Stimulated activated CD4-positive, alpha-beta T cell treated with anti-CD3 and anti-CD28 coated beads, TNF-alpha, amount 100 ng/mL, for 48 hours (primary cell): ENCODE results near the gene PRKD2.
"Not testable (repeated sequence)": the region's sequence is repeated elsewhere in the genome, so short reads cannot be mapped to it uniquely, and the experiment has no call there.

Experiments used
- DNase-seq, 3 donors: peaks; one replicate each; pipeline ENCODE4 v3.0.0-alpha.2; 2020; ENCODE audit warnings: low read depth in 3 of 3

The PRKD2 gene

GRCh38 chr19:46724468-46724867, 7.6 kb upstream of the PRKD2 start:
- DNase-seq, result no peak

DNA sequence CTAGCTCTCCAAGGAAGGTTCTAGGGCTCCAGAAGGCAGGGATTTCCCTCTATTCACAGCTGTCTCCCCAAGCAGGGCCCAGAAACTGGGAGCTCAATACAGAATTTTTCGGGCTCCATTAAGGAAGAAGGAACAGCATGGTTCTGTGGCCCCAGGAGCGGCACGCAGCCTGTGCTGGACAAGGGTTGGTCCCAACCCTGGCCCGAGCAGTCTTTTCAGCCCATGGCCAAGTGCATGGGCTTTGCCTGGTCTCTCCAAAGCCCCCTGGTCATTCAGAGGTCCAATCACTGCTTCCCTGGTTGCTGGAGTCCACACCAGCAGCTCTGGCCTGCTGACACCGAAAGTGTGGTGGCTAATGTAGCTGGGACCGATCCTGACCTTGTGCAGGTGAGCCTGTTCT, 6.6 kb upstream of the PRKD2 start:
- no peak for DNase-seq

- DNase-seq, result no peak
Observed at GRCh38 chr19:46723023-46723461, 6.1 kb upstream of the PRKD2 start.

GRCh38 chr19:46722421-46723022, 5.6 kb upstream of the PRKD2 start:
- DNase-seq, result no peak

DNA sequence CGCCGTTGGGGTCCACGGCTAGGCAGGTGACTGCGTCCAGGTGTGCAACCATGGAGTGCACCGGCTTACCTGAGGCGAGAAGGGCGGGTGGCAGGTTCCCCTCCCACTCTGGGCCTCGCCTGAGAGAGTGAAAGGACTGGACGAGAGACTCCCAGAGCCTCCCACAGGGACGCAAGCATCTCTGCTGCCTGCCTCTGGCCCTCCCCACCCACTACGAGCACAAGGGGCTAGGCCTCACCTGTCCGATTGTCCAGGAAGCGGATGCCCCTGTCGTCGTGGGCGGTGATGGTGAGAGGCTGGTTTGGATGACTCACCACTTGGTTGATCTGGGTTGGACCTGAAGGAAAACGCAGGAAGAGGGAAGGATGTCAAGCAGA, 5.1 kb upstream of the PRKD2 start:
- no peak for DNase-seq

DNA sequence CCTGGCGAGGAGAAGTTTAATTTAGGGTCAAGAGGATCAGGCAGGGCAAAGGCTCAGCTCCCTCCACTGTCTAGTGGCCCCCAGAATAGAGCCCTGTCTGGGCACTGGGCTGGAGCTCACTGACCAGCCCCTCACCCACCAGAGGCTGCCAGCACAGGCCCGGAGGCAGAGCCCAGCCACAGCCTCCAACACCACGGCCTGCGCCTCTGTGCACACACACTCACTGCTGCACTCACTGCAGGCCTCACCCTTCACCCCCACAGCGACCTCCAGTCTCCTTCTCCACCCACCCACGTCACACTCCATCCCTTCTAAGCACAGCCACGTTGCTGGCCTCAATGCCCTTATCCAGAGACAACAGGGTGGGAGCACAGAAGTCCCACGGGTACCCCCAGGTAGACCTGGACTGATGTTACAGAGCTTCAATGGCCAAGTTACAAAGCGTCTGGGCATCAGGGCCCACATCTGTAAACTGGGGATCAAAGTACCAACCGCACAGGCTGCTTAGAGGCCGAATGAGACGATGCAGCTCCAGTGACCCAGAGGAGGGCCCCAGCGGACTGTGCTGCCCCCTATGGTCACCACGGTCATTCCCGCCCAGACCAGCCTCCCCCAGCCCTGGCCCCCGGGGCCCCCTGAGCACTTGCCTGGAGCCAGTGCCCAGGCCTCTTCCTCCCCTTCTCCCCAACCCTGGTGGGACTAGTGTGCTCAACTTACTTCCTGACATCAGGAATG, 4.5 kb upstream of the PRKD2 start:
- DNase-seq, result no peak

- DNase-seq, result no peak
Observed at GRCh38 chr19:46720503-46721239, 3.8 kb upstream of the PRKD2 start.

DNA sequence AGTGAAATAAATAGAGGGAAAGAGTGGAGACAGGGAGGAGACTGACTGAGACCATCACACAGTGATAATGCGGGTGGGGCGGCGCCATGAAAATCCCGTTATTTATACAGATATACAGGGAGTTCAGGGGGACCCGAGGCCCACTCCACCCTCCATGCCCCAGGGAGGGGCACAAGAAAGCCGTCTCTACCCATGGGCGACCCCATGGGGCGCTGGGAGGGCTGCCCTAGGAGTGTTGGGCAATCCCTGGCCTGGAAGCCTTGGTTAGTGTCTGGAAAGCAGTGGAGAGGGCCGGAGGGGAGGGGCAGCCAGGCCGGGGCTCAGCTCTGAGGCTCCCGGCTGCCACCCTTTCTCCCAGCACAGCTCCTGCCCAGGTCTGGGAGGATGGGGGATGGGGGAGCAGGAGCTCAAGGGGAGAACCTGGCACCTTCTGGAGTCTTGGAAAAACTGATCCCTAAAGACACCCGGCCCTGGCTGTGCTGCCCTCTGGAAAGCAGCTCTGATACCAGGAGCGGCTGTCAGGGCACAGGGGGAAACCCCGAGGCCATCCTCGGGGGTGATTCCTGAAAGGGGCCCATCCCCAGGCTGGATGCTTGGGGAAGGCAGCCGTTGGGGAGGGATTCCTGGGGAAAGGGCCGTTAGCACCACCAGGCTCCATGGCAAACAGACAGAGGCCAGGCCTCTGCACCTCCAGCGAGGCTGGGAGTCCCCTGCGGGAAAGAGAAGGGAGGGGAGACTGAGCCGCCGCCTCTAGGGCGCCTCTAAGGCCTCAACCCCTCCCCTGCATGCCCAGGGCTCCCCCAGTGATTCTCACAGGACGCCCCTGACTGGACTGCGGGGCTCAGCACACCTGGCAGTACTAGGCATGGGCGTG, 3.0 kb upstream of the PRKD2 start:
- DNase-seq, result no peak

DNA sequence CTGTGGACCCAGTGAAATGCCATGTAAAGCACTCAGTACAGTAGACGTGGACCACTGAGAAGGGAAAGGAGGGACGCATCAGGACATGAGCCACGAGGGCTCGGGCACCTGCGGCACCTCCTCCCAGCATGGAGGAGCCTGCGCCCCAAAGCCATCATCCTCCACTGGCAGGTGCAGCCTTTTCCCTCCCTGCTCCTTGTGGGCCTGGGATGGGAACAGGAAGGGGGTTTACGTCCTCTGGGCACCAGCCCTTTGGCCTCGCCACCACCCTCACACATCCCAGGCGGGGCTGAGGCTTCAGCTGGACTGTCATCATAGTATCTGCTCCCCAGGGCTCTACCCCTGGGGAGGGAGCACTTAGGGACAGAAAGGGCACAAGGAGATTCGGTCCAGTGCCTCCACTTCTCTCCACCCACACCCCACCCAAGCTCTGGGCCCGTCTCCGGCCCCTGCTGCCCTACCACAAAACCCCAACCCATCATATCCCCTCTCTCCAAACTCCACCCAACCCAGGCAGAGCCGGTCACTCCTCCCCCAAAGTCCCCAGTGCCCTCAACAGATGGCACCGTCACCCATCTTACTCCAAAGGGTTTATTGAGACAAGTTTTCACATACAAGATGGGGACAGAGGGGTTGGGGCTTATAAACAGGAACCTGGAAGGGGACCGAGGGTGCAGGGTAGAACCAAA, 2.2 kb upstream of the PRKD2 start:
- DNase-seq, result no peak

- no peak for DNase-seq
Observed at GRCh38 chr19:46718157-46718933, 1.4 kb upstream of the PRKD2 start.

DNA sequence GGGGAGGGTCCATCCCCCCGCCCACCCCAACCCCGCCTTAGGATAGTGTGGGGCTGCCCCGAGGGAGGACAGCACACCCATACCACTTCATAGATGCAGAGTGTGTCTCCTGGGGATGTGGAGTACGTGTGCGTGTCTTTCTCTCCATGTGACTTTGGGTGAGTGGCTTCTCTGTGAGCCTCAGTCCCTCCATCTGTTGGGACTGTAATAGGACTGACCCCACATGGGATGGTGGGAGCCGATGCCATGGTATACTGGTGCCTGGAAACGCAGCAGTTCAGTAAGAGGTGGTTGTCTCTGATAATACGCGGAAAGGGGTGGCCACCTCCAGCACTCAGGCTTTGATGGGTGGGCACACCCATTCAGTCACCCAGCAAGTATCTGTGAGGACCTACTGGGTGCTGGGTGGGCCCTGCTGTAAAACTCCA, 816 bp upstream of the PRKD2 start:
- no peak for DNase-seq

GRCh38 chr19:46716672-46717033, 261 bp downstream of the PRKD2 start:
- DNase-seq, result no peak

GRCh38 chr19:46715975-46716671, 791 bp downstream of the PRKD2 start:
- DNase-seq, result no peak

DNA sequence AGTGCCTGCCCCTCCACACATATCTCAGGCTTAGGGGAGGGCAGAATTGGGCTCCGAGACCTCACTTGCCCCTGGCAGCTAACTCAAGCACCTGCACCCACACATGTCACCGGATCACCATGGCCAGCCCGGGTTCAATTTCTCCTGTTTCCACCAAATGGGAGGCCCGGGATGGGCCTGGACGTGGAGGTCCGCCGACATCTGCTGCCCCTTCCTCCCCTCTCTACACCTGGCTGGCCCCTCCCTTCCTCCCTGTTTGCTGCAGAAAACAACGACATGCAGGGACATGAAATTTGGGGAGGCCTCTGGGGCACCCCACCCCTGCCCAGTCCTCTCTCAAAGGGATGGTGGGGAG, 1.3 kb downstream of the PRKD2 start:
- DNase-seq, result no peak

DNA sequence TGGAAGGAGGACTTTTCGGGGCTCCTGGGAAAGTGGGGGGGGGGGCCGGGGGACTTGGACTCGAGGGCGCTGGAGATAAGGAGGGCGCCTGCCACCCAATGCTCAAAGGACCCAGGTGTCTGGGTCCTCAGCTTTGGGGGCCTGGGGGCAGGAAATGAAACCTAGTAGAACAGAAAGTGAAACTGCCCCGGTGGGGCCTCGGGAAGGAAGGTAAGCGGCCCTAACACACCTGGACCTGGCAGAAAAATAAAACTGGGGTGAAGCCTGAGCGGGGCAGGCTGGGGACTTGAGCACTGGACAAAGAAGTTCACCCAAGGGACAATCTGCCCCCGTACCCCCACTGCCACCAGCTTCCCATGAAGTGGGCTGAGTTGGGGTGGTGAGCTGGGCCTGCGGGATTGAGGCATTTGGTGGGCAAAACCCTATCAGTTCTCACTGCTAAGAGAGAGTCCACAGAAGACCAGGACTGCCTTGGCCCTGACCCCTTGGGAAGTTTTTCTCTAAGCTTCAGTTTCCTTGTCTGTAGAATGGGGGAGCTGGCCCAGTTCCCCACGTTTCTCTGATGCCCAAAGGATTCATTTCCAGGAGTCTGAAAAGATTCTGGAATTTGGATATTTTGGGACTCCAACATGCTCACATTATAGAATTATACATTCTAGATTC, 2.3 kb downstream of the PRKD2 start:
- no peak for DNase-seq

DNA sequence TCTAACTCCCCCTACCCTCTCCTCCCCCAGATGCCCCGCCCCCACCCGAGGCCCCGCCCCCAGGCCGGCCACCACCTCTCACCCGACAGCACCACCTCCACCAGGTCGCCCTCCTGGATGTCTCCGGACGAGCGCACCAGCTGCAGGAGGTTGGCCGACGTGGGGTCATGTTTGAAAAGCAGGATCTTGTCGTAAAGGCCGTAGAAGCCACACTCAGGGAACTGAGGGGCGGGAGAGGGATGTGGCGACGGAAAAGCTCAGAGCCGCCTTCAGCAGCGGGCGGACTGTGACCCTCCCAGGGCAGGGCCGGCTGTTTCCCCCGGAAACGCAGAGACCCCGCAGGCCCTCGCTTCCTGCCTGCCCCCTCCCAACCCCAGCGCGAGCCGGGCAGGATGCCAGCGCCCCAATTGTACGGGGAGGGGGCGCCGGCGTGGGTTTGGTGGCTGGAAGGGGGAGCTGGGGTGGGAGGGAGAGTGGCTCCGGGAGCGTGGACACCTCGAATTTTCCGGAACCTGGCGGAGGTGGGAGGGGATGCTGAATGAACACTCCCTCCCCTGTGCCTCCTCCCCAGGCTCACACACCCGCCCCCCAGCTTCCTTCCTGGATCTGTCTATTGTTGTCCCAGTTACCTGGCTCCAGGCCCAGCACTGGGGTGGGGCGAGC, 3.0 kb downstream of the PRKD2 start:
- peak in 2 of 3 donors; percentile 51 to 56 for DNase-seq

DNA sequence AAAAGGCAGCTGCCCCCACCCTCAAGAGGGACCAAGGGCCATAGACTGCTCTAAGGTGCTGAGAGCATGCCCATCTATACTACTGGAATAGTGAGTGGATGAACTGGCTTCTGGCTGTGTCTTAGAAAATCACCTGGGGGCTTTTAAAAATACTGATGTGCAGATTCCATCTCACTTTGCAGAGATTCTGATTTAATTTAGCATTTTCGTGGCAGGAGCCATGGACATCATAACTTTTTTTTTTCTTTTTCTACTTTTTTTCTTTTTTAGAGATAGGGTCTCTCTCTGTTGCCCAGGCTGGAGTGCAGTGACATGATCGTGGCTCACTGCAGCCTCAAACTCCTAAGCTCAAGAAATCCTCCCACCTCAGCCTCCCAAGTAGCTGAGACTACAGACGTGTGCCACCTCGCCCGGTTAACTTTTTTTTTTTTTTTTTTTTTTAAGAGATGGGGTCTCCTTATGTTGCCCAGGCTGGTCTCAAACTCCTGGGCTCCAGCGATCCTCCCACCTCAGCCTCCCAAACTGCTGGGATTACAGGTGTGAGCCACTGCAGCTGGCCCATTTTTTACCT, 4.1 kb downstream of the PRKD2 start:
- DNase-seq, result not testable (repeated sequence)

GRCh38 chr19:46710687-46711086, 6.2 kb downstream of the PRKD2 start:
- DNase-seq, result no peak
